HepG2 (cell line): Measurements from ENCODE around the gene FBXO2. TPM values are rescaled to one million over a fixed set of nuclear protein-coding genes. Genes with fewer than 3 reads are reported as not detected.

ENCODE experiments used
- ATAC-seq: fragments of 200-7000 bp; cut with Tn5 transposase; 3 replicates; pipeline ENCODE4 v1.9.1; 2020; ENCODE audit warnings: mild to moderate bottlenecking, moderate library complexity
- BruUV-seq: library from RNA; stranded (reverse); fragments of 400-500 nt; replicated peaks from 2 replicates; lab custom pipeline; 2021; lab: Mats Ljungman, UMichigan
- CTCF ChIA-PET: fragments of 300-600 bp; formaldehyde crosslinking; extraction: SDS; loops from one replicate; lab custom pipeline; 2021; ENCODE audit warnings: low total read pairs, inconsistent platforms, low intra/inter-chr PET ratio; lab: Yijun Ruan, JAX
- POLR2A ChIA-PET: fragments of 350-600 bp; sonication (Branson Sonifier 250); formaldehyde crosslinking; loops from one replicate; lab custom pipeline; 2020; ENCODE audit warnings: antibody characterized with exemption, inconsistent platforms; lab: Yijun Ruan, JAX
- DNase-seq: peaks from one replicate; pipeline ENCODE4 v3.0.0-alpha.2; 2015; ENCODE audit warnings: low spot score
- FAIRE-seq: peaks from 3 replicates; lab custom pipeline; 2011; peaks lifted over from hg19 to GRCh38; lab: Jason Lieb, UNC
- H2AFZ ChIP-seq: one replicate; pipeline ENCODE4 v1.6.1; 2011; ENCODE audit warnings: low read length, inconsistent platforms
- H3K27ac ChIP-seq: fragments of 300-600 bp; 3 replicates; pipeline ENCODE4 v1.8.0; 2011; ENCODE audit warnings: mixed run types, mild to moderate bottlenecking, mixed read lengths, low read length, inconsistent platforms; ENCODE audit not compliant: insufficient read depth; ENCODE audit errors: extremely low read length
- H3K27me3 ChIP-seq, 2 experiments: fragments of 200-600 bp in 1 of 2; 2 replicates in 1 of 2; 3 replicates in 1 of 2; pipeline versions ENCODE4 v1.6.0 to v1.8.0; 2011; ENCODE audit warnings: low read length in 2 of 2, mild to moderate bottlenecking in 2 of 2, moderate library complexity in 2 of 2, inconsistent platforms in 1 of 2; ENCODE audit not compliant: insufficient read depth in 2 of 2, control insufficient read depth in 1 of 2
- H3K36me3 ChIP-seq, 2 experiments: fragments of 200-600 bp in 1 of 2; replicated peaks in 1 of 2; 2 replicates in 1 of 2; 3 replicates in 1 of 2; pipeline versions ENCODE4 v1.5.1 to v1.8.0; 2011; ENCODE audit warnings: low read length in 2 of 2, inconsistent platforms in 1 of 2; ENCODE audit not compliant: insufficient read depth in 2 of 2, control insufficient read depth in 1 of 2
- H3K4me1 ChIP-seq: 2 replicates; pipeline ENCODE4 v1.5.1; 2012; ENCODE audit warnings: low read length, inconsistent platforms; ENCODE audit not compliant: insufficient read depth
- H3K4me2 ChIP-seq: 2 replicates; pipeline ENCODE4 v1.6.0; 2011; ENCODE audit warnings: low read depth, low read length, inconsistent platforms
- H3K4me3 ChIP-seq, 3 experiments: fragments of 200-600 bp in 1 of 3; sonication (generic), shearing (Covaris generic) in 1 of 3; replicated peaks in 1 of 3; 2 replicates each; pipeline ENCODE4 v1.5.1; 2011 to 2016; ENCODE audit warnings: low read length in 3 of 3, inconsistent platforms in 2 of 3, low read depth in 2 of 3, mild to moderate bottlenecking in 2 of 3, control low read depth in 1 of 3, mixed read lengths in 1 of 3; ENCODE audit not compliant: insufficient read depth in 1 of 3
- H3K79me2 ChIP-seq: one replicate; pipeline ENCODE4 v1.6.1; 2011; ENCODE audit warnings: low read length, inconsistent platforms; ENCODE audit not compliant: insufficient read depth
- H3K9ac ChIP-seq: 2 replicates; pipeline ENCODE4 v1.6.0; 2011; ENCODE audit warnings: mild to moderate bottlenecking, low read depth, low read length, inconsistent platforms; ENCODE audit not compliant: insufficient read depth
- H3K9me3 ChIP-seq: 2 replicates; pipeline ENCODE4 v1.5.1; 2012; ENCODE audit warnings: mild to moderate bottlenecking, low read length
- H4K20me1 ChIP-seq: 2 replicates; pipeline ENCODE4 v1.6.0; 2011; ENCODE audit warnings: inconsistent platforms, mild to moderate bottlenecking, low read length, moderate library complexity; ENCODE audit not compliant: insufficient read depth
- CCDC6 ChIP-seq: sonication (generic); formaldehyde crosslinking; IDR thresholded peaks from 2 replicates; pipeline ENCODE4 v1.8.1; 2022; ENCODE audit warnings: mild to moderate bottlenecking, missing genetic modification reagents, moderate library complexity
- GTF2F1 ChIP-seq: fragments of 150-350 bp; IDR thresholded peaks from 2 replicates; pipeline ENCODE4 v1.6.1; 2014; ENCODE audit warnings: low read length
- GTF3A ChIP-seq: sonication (generic); formaldehyde crosslinking; conservative IDR thresholded peaks from 2 replicates; pipeline ENCODE4 v1.4.0; 2020; ENCODE audit warnings: mild to moderate bottlenecking, missing genetic modification reagents
- LCORL ChIP-seq, 2 experiments: fragments of 450-650 bp in 1 of 2; sonication (generic) in 1 of 2; formaldehyde crosslinking in 1 of 2; IDR thresholded peaks; 2 replicates each; pipeline versions ENCODE4 v1.5.0 to v1.6.1; 2017 to 2020; ENCODE audit warnings: antibody characterized with exemption in 1 of 2, missing genetic modification reagents in 1 of 2
- MAX ChIP-seq: IDR thresholded peaks from 2 replicates; pipeline ENCODE4 v1.6.1; 2012; ENCODE audit warnings: inconsistent platforms
- MNT ChIP-seq: fragments of 450-650 bp; IDR thresholded peaks from 2 replicates; pipeline ENCODE4 v1.6.1; 2016
- RBFOX2 ChIP-seq: fragments of 200-400 bp; formaldehyde crosslinking; IDR thresholded peaks from 2 replicates; pipeline ENCODE4 v1.6.1; 2017; ENCODE audit warnings: low read depth, mild to moderate bottlenecking, low read length
- RFXAP ChIP-seq: sonication (generic); formaldehyde crosslinking; IDR thresholded peaks from 2 replicates; pipeline ENCODE4 v1.4.0; 2020; ENCODE audit warnings: missing genetic modification reagents, borderline replicate concordance
- ZBTB33 ChIP-seq: sonication (generic); formaldehyde crosslinking; IDR thresholded peaks from 2 replicates; pipeline ENCODE4 v1.4.0; 2020; ENCODE audit warnings: missing genetic modification reagents
- ZNF281 ChIP-seq: sonication (generic); formaldehyde crosslinking; IDR thresholded peaks from 2 replicates; pipeline ENCODE4 v1.4.0; 2020; ENCODE audit warnings: missing genetic modification reagents, borderline replicate concordance
- ZNF790 ChIP-seq: sonication (generic); formaldehyde crosslinking; IDR thresholded peaks from 2 replicates; pipeline ENCODE4 v1.8.0; 2022; ENCODE audit warnings: missing genetic modification reagents, mild to moderate bottlenecking, borderline replicate concordance
- ZSCAN31 ChIP-seq: sonication (generic); formaldehyde crosslinking; IDR thresholded peaks from 2 replicates; pipeline ENCODE4 v1.5.0; 2020; ENCODE audit warnings: low read depth, mild to moderate bottlenecking, missing genetic modification reagents
- WGBS: methylation state at CpG from one replicate; pipeline ENCODE4 v1.1.6; 2017; ENCODE audit warnings: low lambda C conversion rate; 5-methylcytosine and 5-hydroxymethylcytosine counted together
- in situ Hi-C: cut with HindIII; loops from 2 replicates; pipeline ENCODE4 v1.10.0; 2017; ENCODE audit warnings: low pct_unique_long_range_greater_than_20kb; ENCODE audit not compliant: extremely low pct_ligation_motif_present
- intact Hi-C: fragments of 100-400 bp; cut with micrococcal nuclease; formaldehyde crosslinking; loops from one replicate; pipeline ENCODE4 v1.10.0; 2022; ENCODE audit not compliant: unreplicated experiment
- polyA plus RNA-seq, 8 experiments: library from polyadenylated mRNA; depleted of rRNA in 3 of 8; stranded (reverse) in 7 of 8; unstranded in 1 of 8; fragments of >200 nt; fragmentation: Illumina TruSeq in 4 of 8; extraction: Trizol in 4 of 8; gene quantifications; 2 replicates each; pipeline versions ENCODE4 v1.2.1 to v1.2.3, GENCODE V29; 2011 to 2016; ENCODE audit warnings: low read depth in 4 of 8, missing spikeins in 1 of 8, mixed read lengths in 1 of 8; ENCODE audit not compliant: insufficient read depth in 1 of 8
- total RNA-seq, 5 experiments: library from RNA; depleted of rRNA; stranded (reverse); fragments of >200 nt; fragmentation: Illumina TruSeq; extraction: Trizol; gene quantifications; 2 replicates each; pipeline ENCODE4 v1.2.3, GENCODE V29; 2016; ENCODE audit warnings: low read depth in 1 of 5

FBXO2 gene
- total and polyA plus RNA-seq, 2 of the 13 experiments (the other 11 are each of a cell fraction or from before 2014, with no cell fraction given): 79.3 to 112 TPM

- no peaks in the 10 kb centered on the region; a peak in 1 of 5 replicates for H3K27me3 ChIP-seq
- H3K9me3 ChIP-seq: no peaks in the 10 kb centered on the region
- CTCF ChIA-PET: no interaction called here
- POLR2A ChIA-PET: interaction anchor here (0.7 kb wide), 1 partner anchor 22 kb away, joined by 3 read pairs; no protein-coding TSS in a partner anchor
- TF ChIP-seq CCDC6 (no peak), RBFOX2 (peak; percentile 42; the same call in 1 of the 2 replicates)
- TF ChIP-seq, all 625 proteins: peak for 1
- Histone ChIP-seq H2AFZ (no peak overlapping the region), H4K20me1 (no peaks in the 10 kb centered on the region), H3K4me1 (peaks cover 22% of the 10 kb centered on the region), H3K9ac (no peak overlapping the region), H3K4me2 (no peak overlapping the region), H3K4me3 (no peak overlapping the region), H3K79me2 (no peaks in the 10 kb centered on the region), H3K27ac (no peak overlapping the region), H3K36me3 (peaks cover 7 to 16% of the 10 kb centered on the region in 2 experiments)
- BruUV-seq: no TSS peak
- FAIRE-seq (no peak), DNase-seq (no peak), ATAC-seq (no peak)
- 99% methylated on average over 10 of the region's 23 CpGs for WGBS
- in situ Hi-C loops: no loop called here
- intact Hi-C loops: no loop called here
These were observed 4.3 kb upstream of the FBXO2 start for GRCh38 chr1:11658542-11658941.

- no peak overlapping the region for H3K9ac ChIP-seq
- H3K79me2 ChIP-seq: peaks cover 6% of the 10 kb centered on the region
- ATAC-seq (no peak), FAIRE-seq (no peak), DNase-seq (no peak)
- BruUV-seq: no TSS peak
- peaks cover 26% of the 10 kb centered on the region for H3K4me1 ChIP-seq
- POLR2A ChIA-PET: no interaction called here
- no peaks in the 10 kb centered on the region for H3K9me3 ChIP-seq
- in situ Hi-C loops (no loop called here), intact Hi-C loops (no loop called here)
- H3K27me3 ChIP-seq: no peaks in the 10 kb centered on the region
- CTCF ChIA-PET: no interaction called here
- H2AFZ ChIP-seq: no peak overlapping the region
- H3K36me3 ChIP-seq: peaks cover 7 to 16% of the 10 kb centered on the region in 2 experiments
- H4K20me1 ChIP-seq: no peaks in the 10 kb centered on the region; the same call in 1 of the 2 replicates
- H3K27ac ChIP-seq: no peak overlapping the region
- H3K4me2 ChIP-seq: no peak overlapping the region
- 72% methylated on average over 6 of the region's 6 CpGs for WGBS
- no peak overlapping the region for H3K4me3 ChIP-seq
- TF ChIP-seq ZSCAN31 (CRISPR knock-in tag) (no peak), GTF2F1 (peak; percentile 51; the same call in 1 of the 2 replicates), LCORL (IDR thresholded peaks at IDR 0.05) (peak; percentile 98), LCORL (CRISPR knock-in tag; IDR thresholded peaks at IDR 0.05) (no peak), MNT (no peak), GTF3A (CRISPR knock-in tag) (no peak), RFXAP (CRISPR knock-in tag) (no peak), MAX (no peak), ZNF281 (no peak), ZNF790 (no peak), ZBTB33 (no peak)
These were observed 3.4 kb upstream of the FBXO2 start for GRCh38 chr1:11657654-11658053.
